ACHN (cell line): Measurements from ENCODE around the gene ZFAND6.
A peak's percentile ranks its signal among the peaks of the same experiment; 100 is the strongest.
"Not testable (repeated sequence)": the region's sequence is repeated elsewhere in the genome, so short reads cannot be mapped to it uniquely, and the experiment has no call there.

Experiments
- DNase-seq: peaks from one replicate; pipeline ENCODE4 v3.0.0-alpha.2; 2015
- in situ Hi-C: cut with HindIII; loops from 2 replicates; pipeline ENCODE4 v1.10.0; 2017; ENCODE audit warnings: low sequenced_read_pairs, low pct_ligation_motif_present, low pct_unique_long_range_greater_than_20kb

Gene ZFAND6

GRCh38 chr15:80087104-80087503 lies 27.6 kb downstream of the ZFAND6 start:
- in situ Hi-C loops, result no loop called here
- peak; percentile 22 for DNase-seq

DNA sequence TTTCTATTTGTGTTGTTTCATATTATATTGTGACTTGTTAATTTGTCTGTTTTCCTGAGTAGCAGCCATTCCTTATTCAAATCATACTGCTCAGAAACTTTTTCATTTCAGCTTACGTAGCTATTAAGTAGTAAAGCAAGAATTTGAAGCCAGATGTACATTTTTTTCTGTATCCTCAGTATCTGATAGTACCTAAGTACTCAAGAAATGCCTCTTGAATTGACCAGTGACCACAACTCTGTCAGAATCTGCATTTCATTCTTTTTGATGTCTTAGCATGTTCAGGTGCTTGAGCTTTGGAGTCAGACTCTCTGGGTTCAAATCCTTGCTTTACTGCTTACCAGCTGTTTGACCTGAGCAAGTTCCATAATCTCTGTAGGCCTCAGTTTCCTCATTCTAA lies 30.6 kb downstream of the ZFAND6 start:
- in situ Hi-C loops, result no loop called here
- DNase-seq, result no peak

DNA sequence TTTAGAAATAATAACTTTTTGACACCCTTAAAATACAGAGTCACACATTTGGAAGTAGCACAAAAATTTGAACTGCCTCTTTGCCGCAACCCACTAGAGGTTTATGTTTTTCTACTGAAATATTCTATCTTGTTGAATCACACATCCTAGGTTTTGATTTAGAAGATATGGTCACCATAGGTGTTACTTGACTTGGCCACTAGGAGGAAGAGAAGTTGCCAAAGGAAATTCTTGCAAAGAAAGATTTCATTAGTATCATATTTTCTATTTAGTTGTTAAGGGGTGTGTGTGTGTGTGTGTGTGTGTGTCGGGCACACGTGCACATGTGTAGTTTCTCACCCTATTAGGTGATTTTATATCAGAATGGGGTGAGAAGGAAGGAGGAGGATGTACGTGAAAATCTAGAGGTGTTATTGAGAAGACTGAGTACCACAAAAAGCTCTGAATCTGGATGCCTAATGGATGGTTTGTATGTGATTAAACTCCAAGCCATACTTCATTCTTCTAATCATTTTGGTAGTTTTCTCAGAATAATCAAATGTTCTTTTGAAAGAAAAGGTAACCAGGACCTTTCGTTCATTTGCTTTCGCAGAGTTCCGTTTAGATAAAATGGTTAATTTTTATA lies 31.5 kb downstream of the ZFAND6 start:
- DNase-seq, result peak; percentile 27
- in situ Hi-C loops, result no loop called here

- in situ Hi-C loops, result no loop called here
- no peak for DNase-seq
Measured at GRCh38 chr15:80093854-80094418, 34.5 kb downstream of the ZFAND6 start.

GRCh38 chr15:80095511-80095910 lies 36.0 kb downstream of the ZFAND6 start:
- in situ Hi-C loops, result no loop called here

GRCh38 chr15:80095969-80096368 lies 36.5 kb downstream of the ZFAND6 start:
- in situ Hi-C loops, result no loop called here
- DNase-seq, result no peak

More at GRCh38 chr15:80095511-80095910, 36.0 kb downstream of the ZFAND6 start:
- no peak for DNase-seq

DNA sequence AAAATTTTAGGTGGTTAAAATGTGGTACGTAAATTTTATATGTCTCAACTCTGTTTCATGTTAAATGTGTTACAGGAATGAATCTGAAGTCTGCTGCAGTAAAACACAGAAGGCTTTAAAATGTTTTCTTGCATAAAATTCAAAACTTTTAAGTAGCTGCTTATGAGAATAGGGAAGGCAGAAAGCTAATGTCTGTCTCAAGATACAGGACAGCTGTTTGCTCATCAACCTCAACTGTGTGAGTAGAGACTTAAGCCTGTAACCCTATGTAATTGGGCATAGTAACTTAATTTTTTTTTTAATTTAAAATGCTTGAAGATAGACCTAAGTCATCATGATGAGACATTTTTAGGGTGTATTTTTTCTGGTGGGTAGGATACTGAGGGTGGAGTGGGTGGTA lies 38.9 kb downstream of the ZFAND6 start:
- in situ Hi-C loops, result no loop called here
- DNase-seq, result no peak

GRCh38 chr15:80099241-80099640 lies 39.8 kb downstream of the ZFAND6 start:
- DNase-seq, result peak; percentile 22
- in situ Hi-C loops, result no loop called here

- DNase-seq, in situ Hi-C loops: not testable (repeated sequence)
Measured at GRCh38 chr15:80099662-80100061, 40.2 kb downstream of the ZFAND6 start.

DNA sequence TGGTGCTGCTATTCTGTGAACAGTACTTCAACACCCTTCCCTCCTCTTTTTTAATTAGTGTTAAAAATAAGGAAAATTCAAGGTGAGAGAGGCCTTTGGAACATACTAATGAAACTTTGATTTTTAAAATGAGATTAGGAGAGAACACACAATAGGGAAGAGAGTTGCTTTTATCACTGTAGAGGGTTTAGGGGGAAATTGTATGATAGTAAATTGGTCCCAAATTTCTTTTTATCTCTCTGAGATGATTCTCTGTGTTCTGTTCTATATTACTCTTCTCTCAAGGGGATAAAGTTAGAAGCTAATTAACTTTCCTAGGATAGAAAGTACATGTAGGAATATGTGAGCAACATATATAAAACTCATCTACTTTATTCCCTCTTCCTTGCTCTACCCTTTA lies 40.8 kb downstream of the ZFAND6 start:
- DNase-seq, result no peak
- in situ Hi-C loops, result no loop called here

GRCh38 chr15:80105193-80105592 lies 45.7 kb downstream of the ZFAND6 start:
- in situ Hi-C loops, result no loop called here
- no peak for DNase-seq

DNA sequence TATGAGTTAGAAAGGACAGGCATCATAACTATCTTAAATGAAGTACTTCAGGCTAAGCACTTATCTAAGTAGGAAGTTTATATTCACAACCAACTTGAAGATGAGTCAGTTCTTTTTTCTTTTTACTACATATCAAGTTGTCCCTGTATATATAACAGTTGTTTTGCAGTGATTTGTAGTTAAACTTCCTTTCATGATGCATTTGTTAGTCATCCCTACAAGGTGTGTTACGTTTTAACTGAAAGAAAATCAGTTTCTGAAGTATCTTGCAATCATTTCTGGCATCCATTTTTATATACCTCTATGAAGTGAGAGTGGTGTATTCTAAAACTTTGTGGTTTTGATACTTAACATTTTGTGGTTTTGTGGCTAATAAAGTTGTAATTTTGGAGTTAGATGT lies 46.1 kb downstream of the ZFAND6 start:
- in situ Hi-C loops, result no loop called here
- no peak for DNase-seq

DNA sequence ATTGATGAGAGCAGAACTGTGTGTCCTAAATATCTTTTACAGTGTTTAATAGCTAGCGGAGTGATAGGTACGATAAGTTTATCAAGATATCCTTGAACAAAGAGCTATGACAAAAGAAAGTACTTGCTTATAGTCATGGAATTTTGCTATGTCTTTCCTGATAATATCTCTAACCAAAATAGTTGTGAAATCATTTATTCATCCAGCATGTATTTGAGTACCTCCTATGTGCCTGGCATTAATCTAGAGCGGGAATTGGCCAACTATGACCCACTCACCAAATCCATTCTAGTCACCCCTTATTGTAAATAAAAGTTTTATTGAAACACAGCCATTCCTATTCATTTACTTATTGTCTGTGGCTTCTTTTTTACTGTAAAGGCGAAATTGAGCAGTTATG lies 46.6 kb downstream of the ZFAND6 start:
- no peak for DNase-seq
- in situ Hi-C loops, result no loop called here

DNA sequence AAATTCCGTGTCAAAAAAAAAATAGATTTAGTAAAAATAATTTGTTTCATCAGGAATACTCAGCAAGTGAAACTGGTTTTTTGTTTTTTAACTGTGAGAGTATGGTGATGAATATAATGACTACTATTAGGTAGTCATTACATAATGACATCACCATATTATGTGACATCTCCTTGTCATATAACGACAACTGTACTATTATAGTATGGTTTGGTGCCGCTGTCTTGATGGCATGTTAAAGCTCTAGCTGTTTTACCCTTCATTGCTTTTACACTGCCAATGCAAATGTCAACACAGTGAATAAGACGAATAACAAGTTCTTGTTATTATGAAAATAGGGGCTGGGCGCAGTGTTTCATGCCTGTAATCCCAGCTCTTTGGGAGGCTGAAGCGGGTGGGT lies 47.7 kb downstream of the ZFAND6 start:
- DNase-seq, result no peak
- in situ Hi-C loops, result no loop called here

GRCh38 chr15:80107774-80108173 lies 48.3 kb downstream of the ZFAND6 start:
- in situ Hi-C loops, result no loop called here
- no peak for DNase-seq

- DNase-seq, result no peak
- in situ Hi-C loops, result no loop called here
Measured at GRCh38 chr15:80109388-80109787, 49.9 kb downstream of the ZFAND6 start.

- in situ Hi-C loops, result no loop called here
- DNase-seq, result no peak
Measured at GRCh38 chr15:80110920-80111319, 51.4 kb downstream of the ZFAND6 start.

GRCh38 chr15:80114114-80114513 lies 54.6 kb downstream of the ZFAND6 start:
- in situ Hi-C loops, result no loop called here
- DNase-seq, result no peak

DNA sequence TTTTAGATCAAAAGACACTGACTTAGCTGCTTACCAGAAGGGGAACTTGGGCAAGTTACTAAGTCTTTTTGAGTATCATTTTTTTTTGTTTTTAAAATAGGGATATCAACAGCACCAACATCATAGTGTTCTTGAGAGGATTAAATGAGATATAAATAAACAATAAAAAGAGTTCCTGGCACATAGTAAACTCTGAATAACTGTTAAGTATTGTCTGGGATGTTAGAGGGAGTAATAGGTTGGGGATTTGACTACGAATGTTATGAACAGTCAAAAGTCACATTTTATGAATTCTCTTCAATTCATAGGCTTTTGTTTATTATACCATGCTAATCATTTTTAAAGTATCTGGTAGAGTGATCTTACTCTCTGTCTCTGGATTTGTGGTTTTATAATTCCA lies 55.5 kb downstream of the ZFAND6 start:
- no peak for DNase-seq
- in situ Hi-C loops, result no loop called here

DNA sequence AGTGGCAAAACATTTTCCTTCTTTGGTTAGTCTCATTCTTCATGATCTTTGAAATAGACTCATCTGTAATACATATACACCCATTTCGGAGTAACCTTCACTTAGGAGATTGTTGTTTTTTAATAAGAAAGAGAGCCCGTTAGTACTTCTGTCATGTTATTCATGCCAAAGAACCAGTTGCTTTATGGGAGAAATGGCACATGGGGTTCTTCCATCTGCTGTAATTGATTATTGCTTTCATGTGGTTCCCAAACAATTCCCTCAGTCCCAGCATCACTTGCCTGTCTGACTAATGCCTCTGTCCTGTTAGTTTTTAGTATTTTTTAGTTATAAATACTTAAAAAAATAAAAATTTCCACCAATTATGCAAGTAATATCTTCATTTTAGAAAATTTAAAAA lies 59.5 kb downstream of the ZFAND6 start:
- DNase-seq, result no peak
- in situ Hi-C loops, result no loop called here

GRCh38 chr15:80120636-80121035 lies 61.2 kb downstream of the ZFAND6 start:
- in situ Hi-C loops, result no loop called here
- no peak for DNase-seq
